SJCRH30 (cell line): Measurements from ENCODE around the gene CLSTN2. TPM values are rescaled to one million over a fixed set of nuclear protein-coding genes. Genes with fewer than 3 reads are reported as not detected.

ENCODE experiments used
- DNase-seq, 2 experiments: peaks; one replicate each; pipeline ENCODE4 v3.0.0-alpha.2; 2015 to 2020
- H3K27ac ChIP-seq: fragments of 250-450 bp; sonication (Bioruptor Pico); 2 replicates; pipeline ENCODE4 v1.5.1; 2020; ENCODE audit warnings: mild to moderate bottlenecking, moderate library complexity
- H3K27me3 ChIP-seq: fragments of 250-450 bp; sonication (Bioruptor Pico); 2 replicates; pipeline ENCODE4 v1.5.1; 2020; ENCODE audit warnings: mild to moderate bottlenecking, moderate library complexity
- H3K36me3 ChIP-seq: fragments of 250-450 bp; sonication (Bioruptor Pico); 2 replicates; pipeline ENCODE4 v1.5.1; 2020; ENCODE audit warnings: mild to moderate bottlenecking, moderate library complexity
- H3K4me1 ChIP-seq: fragments of 250-450 bp; sonication (Bioruptor Pico); 2 replicates; pipeline ENCODE4 v1.5.1; 2020; ENCODE audit warnings: mild to moderate bottlenecking, moderate library complexity
- H3K4me3 ChIP-seq: fragments of 250-450 bp; sonication (Bioruptor Pico); 2 replicates; pipeline ENCODE4 v1.5.1; 2020; ENCODE audit warnings: mild to moderate bottlenecking, moderate library complexity
- H3K9me3 ChIP-seq: fragments of 250-450 bp; sonication (Bioruptor Pico); replicated peaks from 2 replicates; pipeline ENCODE4 v1.5.1; 2020; ENCODE audit warnings: mild to moderate bottlenecking, moderate library complexity
- total RNA-seq: library from RNA; depleted of rRNA; stranded (reverse); fragments of >200 nt; shearing (Covaris generic); gene quantifications from 2 replicates; pipeline ENCODE4 v1.2.3, GENCODE V29; 2014

The CLSTN2 gene
- total RNA-seq, 1 experiment from 2014 or later, result 10.0 TPM

GRCh38 chr3:139934613-139935015 lies 371 bp upstream of the CLSTN2 start:
- H3K4me1 ChIP-seq, result peaks cover 7% of the 10 kb centered on the region; the same call in 1 of the 2 replicates
- H3K27me3 ChIP-seq, result peaks cover 3% of the 10 kb centered on the region; the same call in 1 of the 2 replicates
- DNase-seq, result peak; percentile 82 to 84
- peak overlapping the region; percentile 62 for H3K4me3 ChIP-seq
- no peaks in the 10 kb centered on the region for H3K36me3 ChIP-seq
- no peaks in the 10 kb centered on the region for H3K9me3 ChIP-seq
- H3K27ac ChIP-seq, result peak overlapping the region; percentile 46; the same call in 1 of the 2 replicates

GRCh38 chr3:139935866-139936817 lies 1.2 kb downstream of the CLSTN2 start:
- Histone ChIP-seq H3K36me3 (no peaks in the 10 kb centered on the region), H3K27me3 (peaks cover 3% of the 10 kb centered on the region; the same call in 1 of the 2 replicates), H3K9me3 (no peaks in the 10 kb centered on the region), H3K4me1 (peaks cover 7% of the 10 kb centered on the region; the same call in 1 of the 2 replicates), H3K27ac (peak overlapping the region; percentile 1; the same call in 1 of the 2 replicates), H3K4me3 (peak overlapping the region; percentile 62)
- DNase-seq, result peak; percentile 53 to 62

GRCh38 chr3:139937674-139938279 lies 2.8 kb downstream of the CLSTN2 start:
- H3K27me3 ChIP-seq, result peaks cover 3% of the 10 kb centered on the region; the same call in 1 of the 2 replicates
- no peaks in the 10 kb centered on the region for H3K9me3 ChIP-seq
- H3K36me3 ChIP-seq, result no peaks in the 10 kb centered on the region
- no peak overlapping the region for H3K27ac ChIP-seq
- peaks cover 7% of the 10 kb centered on the region; the same call in 1 of the 2 replicates for H3K4me1 ChIP-seq
- DNase-seq, result peak; percentile 46 to 74
- H3K4me3 ChIP-seq, result no peak overlapping the region

- H3K4me1 ChIP-seq, result peaks cover 7% of the 10 kb centered on the region; the same call in 1 of the 2 replicates
- no peaks in the 10 kb centered on the region for H3K9me3 ChIP-seq
- H3K27ac ChIP-seq, result no peak overlapping the region
- H3K36me3 ChIP-seq, result no peaks in the 10 kb centered on the region
- no peak for DNase-seq
- H3K4me3 ChIP-seq, result no peak overlapping the region
- H3K27me3 ChIP-seq, result peaks cover 3% of the 10 kb centered on the region; the same call in 1 of the 2 replicates
Measured at GRCh38 chr3:139939681-139940190, 4.8 kb downstream of the CLSTN2 start.

GRCh38 chr3:139940622-139941021 lies 5.6 kb downstream of the CLSTN2 start:
- Histone ChIP-seq H3K9me3 (no peaks in the 10 kb centered on the region), H3K4me3 (no peak overlapping the region), H3K4me1 (peaks cover 7% of the 10 kb centered on the region; the same call in 1 of the 2 replicates), H3K27me3 (peaks cover 3% of the 10 kb centered on the region; the same call in 1 of the 2 replicates), H3K36me3 (no peaks in the 10 kb centered on the region), H3K27ac (no peak overlapping the region)
- no peak for DNase-seq

- H3K27me3 ChIP-seq, result peaks cover 2% of the 10 kb centered on the region; the same call in 1 of the 2 replicates
- no peak overlapping the region for H3K4me3 ChIP-seq
- H3K36me3 ChIP-seq, result no peaks in the 10 kb centered on the region
- no peak for DNase-seq
- H3K27ac ChIP-seq, result no peak overlapping the region
- H3K9me3 ChIP-seq, result no peaks in the 10 kb centered on the region
- peaks cover 4% of the 10 kb centered on the region; the same call in 1 of the 2 replicates for H3K4me1 ChIP-seq
Measured at GRCh38 chr3:139941580-139941979, 6.6 kb downstream of the CLSTN2 start.

- no peak overlapping the region for H3K4me3 ChIP-seq
- no peaks in the 10 kb centered on the region for H3K9me3 ChIP-seq
- H3K36me3 ChIP-seq, result no peaks in the 10 kb centered on the region
- no peak overlapping the region for H3K27ac ChIP-seq
- no peaks in the 10 kb centered on the region for H3K27me3 ChIP-seq
- DNase-seq, result no peak
- H3K4me1 ChIP-seq, result no peaks in the 10 kb centered on the region
Measured at GRCh38 chr3:139944256-139944910, 9.4 kb downstream of the CLSTN2 start.

- Histone ChIP-seq H3K36me3 (no peaks in the 10 kb centered on the region), H3K27ac (no peak overlapping the region), H3K27me3 (no peaks in the 10 kb centered on the region), H3K4me3 (no peak overlapping the region), H3K9me3 (no peaks in the 10 kb centered on the region), H3K4me1 (no peaks in the 10 kb centered on the region)
- no peak for DNase-seq
Measured at GRCh38 chr3:139945386-139945785, 10.4 kb downstream of the CLSTN2 start.

- H3K36me3 ChIP-seq, result no peaks in the 10 kb centered on the region
- H3K4me3 ChIP-seq, result no peak overlapping the region
- no peaks in the 10 kb centered on the region for H3K4me1 ChIP-seq
- no peaks in the 10 kb centered on the region for H3K9me3 ChIP-seq
- H3K27me3 ChIP-seq, result no peaks in the 10 kb centered on the region
- H3K27ac ChIP-seq, result no peak overlapping the region
- no peak for DNase-seq
Measured at GRCh38 chr3:139945942-139946341, 11.0 kb downstream of the CLSTN2 start.

GRCh38 chr3:139948467-139948866 lies 13.5 kb downstream of the CLSTN2 start:
- Histone ChIP-seq H3K4me3 (no peak overlapping the region), H3K9me3 (no peaks in the 10 kb centered on the region), H3K27ac (no peak overlapping the region), H3K4me1 (no peaks in the 10 kb centered on the region), H3K27me3 (no peaks in the 10 kb centered on the region), H3K36me3 (no peaks in the 10 kb centered on the region)
- DNase-seq, result no peak

- no peak for DNase-seq
- Histone ChIP-seq H3K4me1 (no peaks in the 10 kb centered on the region), H3K27ac (no peak overlapping the region), H3K9me3 (no peaks in the 10 kb centered on the region), H3K36me3 (no peaks in the 10 kb centered on the region), H3K4me3 (no peak overlapping the region), H3K27me3 (no peaks in the 10 kb centered on the region)
Measured at GRCh38 chr3:139948898-139949297, 13.9 kb downstream of the CLSTN2 start.

GRCh38 chr3:139953131-139953910 lies 18.3 kb downstream of the CLSTN2 start:
- Histone ChIP-seq H3K27me3 (no peaks in the 10 kb centered on the region), H3K4me3 (no peak overlapping the region), H3K9me3 (no peaks in the 10 kb centered on the region), H3K4me1 (no peaks in the 10 kb centered on the region), H3K36me3 (no peaks in the 10 kb centered on the region), H3K27ac (no peak overlapping the region)
- no peak for DNase-seq

- DNase-seq, result peak in 1 of 2 experiments; percentile 19
- no peak overlapping the region for H3K27ac ChIP-seq
- H3K4me3 ChIP-seq, result no peak overlapping the region
- no peaks in the 10 kb centered on the region for H3K4me1 ChIP-seq
- no peaks in the 10 kb centered on the region for H3K9me3 ChIP-seq
- no peaks in the 10 kb centered on the region for H3K27me3 ChIP-seq
- H3K36me3 ChIP-seq, result no peaks in the 10 kb centered on the region
Measured at GRCh38 chr3:139954146-139954860, 19.3 kb downstream of the CLSTN2 start.
